NCI-H1092 treated with DMSO at 0.1 percent for 48 hours (cell line): Measurements from ENCODE around the gene FXYD6.
"Not testable (repeated sequence)": the region's sequence is repeated elsewhere in the genome, so short reads cannot be mapped to it uniquely, and the experiment has no call there.

ENCODE experiments used
- DNase-seq: peaks from one replicate; lab custom pipeline; 2025; lab: John Stamatoyannopoulos, UW

Gene FXYD6

GRCh38 chr11:117876341-117877119 lies at the start of gene FXYD6:
Gene FXYD6, minus strand, starts transcription at chr11:117876658. Its CDS starts 33,882 bp downstream, at chr11:117842776.
- peak; percentile 85 for DNase-seq

GRCh38 chr11:117926166-117926565 lies 49.7 kb upstream of the FXYD6 start:
- DNase-seq = not testable (repeated sequence)

- DNase-seq = peak; percentile 70
These were observed 48.9 kb upstream of the FXYD6 start for GRCh38 chr11:117925198-117925925.

GRCh38 chr11:117924631-117925170 lies 48.2 kb upstream of the FXYD6 start:
- DNase-seq = no peak

- DNase-seq = no peak
These were observed 47.3 kb upstream of the FXYD6 start for GRCh38 chr11:117923773-117924172.

GRCh38 chr11:117923275-117923674 lies 46.8 kb upstream of the FXYD6 start:
- no peak for DNase-seq

GRCh38 chr11:117921893-117922292 lies 45.4 kb upstream of the FXYD6 start:
- DNase-seq = no peak

GRCh38 chr11:117921456-117921855 lies 45.0 kb upstream of the FXYD6 start:
- no peak for DNase-seq

GRCh38 chr11:117919781-117920221 lies 43.3 kb upstream of the FXYD6 start:
- DNase-seq = no peak

GRCh38 chr11:117919341-117919740 lies 42.9 kb upstream of the FXYD6 start:
- no peak for DNase-seq

- no peak for DNase-seq
These were observed 42.2 kb upstream of the FXYD6 start for GRCh38 chr11:117918366-117919255.

- DNase-seq = no peak
These were observed 41.2 kb upstream of the FXYD6 start for GRCh38 chr11:117917591-117918151.

- DNase-seq = no peak
These were observed 40.5 kb upstream of the FXYD6 start for GRCh38 chr11:117916956-117917355.

- no peak for DNase-seq
These were observed 39.3 kb upstream of the FXYD6 start for GRCh38 chr11:117915672-117916235.

- DNase-seq = no peak
These were observed 38.6 kb upstream of the FXYD6 start for GRCh38 chr11:117914991-117915618.

GRCh38 chr11:117914398-117914761 lies 37.9 kb upstream of the FXYD6 start:
- no peak for DNase-seq

GRCh38 chr11:117913736-117914397 lies 37.4 kb upstream of the FXYD6 start:
- DNase-seq = no peak

- DNase-seq = no peak
These were observed 36.0 kb upstream of the FXYD6 start for GRCh38 chr11:117912497-117912896.

- no peak for DNase-seq
These were observed 35.2 kb upstream of the FXYD6 start for GRCh38 chr11:117911694-117912093.

- peak; percentile 21 for DNase-seq
These were observed 34.6 kb upstream of the FXYD6 start for GRCh38 chr11:117910941-117911655.
